ENCODE data around the gene DHRS7C.

DHRS7C gene

DNA sequence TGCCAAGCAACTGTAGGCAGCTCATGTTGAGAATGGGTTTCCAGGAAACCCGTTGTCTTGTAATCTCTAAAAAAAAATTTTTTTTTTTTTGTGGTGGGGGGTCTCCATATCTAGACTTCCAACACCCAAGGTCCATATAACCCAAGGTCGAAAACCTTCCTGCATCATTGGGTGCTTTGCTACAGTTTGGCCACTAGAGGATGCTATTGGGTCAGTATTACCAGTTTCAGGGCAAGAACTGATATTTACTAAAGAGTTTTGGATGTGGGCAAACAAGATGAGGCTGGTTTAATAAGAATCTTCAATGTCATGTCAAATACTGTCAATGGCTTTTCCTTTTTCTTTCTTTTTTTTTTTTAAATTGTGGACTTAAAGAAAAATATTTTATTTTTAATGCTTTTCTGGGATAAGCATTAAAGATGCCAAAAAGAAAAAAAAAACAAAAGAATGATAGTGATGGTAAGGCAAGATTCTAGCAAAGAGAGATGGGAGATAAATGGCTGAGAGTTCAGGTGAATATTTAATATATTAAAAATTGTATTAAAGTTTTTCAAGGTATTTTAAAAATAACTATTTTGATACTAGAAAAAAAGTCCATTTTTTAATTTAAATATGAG lies 62.2 kb downstream of the DHRS7C start:
- Histone ChIP-seq H3K36me3 (ENCODE audit: control insufficient read depth, insufficient read depth, low read length) (no peaks in the 10 kb centered on the region), H3K4me3 (ENCODE audit: low read length) (no peak overlapping the region), H3K27me3 (ENCODE audit: control insufficient read depth, insufficient read depth, low read length) (no peaks in the 10 kb centered on the region), H3K4me1 (ENCODE audit: control insufficient read depth, insufficient read depth, low read length) (no peaks in the 10 kb centered on the region), H3K9ac (ENCODE audit: low read length) (no peak overlapping the region), H3K9me3 (ENCODE audit: control insufficient read depth, low read length) (no peaks in the 10 kb centered on the region)

DNA sequence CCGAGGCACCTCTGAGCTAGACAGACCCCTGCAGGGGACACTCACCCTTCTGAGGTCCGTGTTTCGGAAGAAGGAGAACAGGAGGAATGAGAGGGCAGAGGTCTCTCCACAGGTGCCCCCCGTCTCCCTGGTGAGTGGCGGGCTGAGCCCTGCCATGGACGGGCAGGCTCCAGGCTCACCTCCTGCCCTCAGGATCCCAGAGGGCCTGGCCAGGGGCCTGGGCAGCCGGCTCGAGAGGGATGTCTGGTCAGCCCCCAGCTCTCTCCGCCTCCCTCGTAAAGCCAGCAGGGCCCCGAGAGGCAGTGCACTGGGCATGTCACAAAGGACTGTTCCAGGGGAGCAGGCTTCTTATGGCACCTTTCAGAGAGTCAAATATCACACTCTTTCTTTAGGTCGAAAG lies 62.8 kb downstream of the DHRS7C start:
- no peaks in the 10 kb centered on the region for H3K27me3 ChIP-seq (ENCODE audit: control insufficient read depth, insufficient read depth, low read length)
- H3K9me3 ChIP-seq (ENCODE audit: control insufficient read depth, low read length), result no peaks in the 10 kb centered on the region
- no peaks in the 10 kb centered on the region for H3K4me1 ChIP-seq (ENCODE audit: control insufficient read depth, insufficient read depth, low read length)
- H3K4me3 ChIP-seq (ENCODE audit: low read length), result no peak overlapping the region
- no peaks in the 10 kb centered on the region for H3K36me3 ChIP-seq (ENCODE audit: control insufficient read depth, insufficient read depth, low read length)
- no peak overlapping the region for H3K9ac ChIP-seq (ENCODE audit: low read length)

DNA sequence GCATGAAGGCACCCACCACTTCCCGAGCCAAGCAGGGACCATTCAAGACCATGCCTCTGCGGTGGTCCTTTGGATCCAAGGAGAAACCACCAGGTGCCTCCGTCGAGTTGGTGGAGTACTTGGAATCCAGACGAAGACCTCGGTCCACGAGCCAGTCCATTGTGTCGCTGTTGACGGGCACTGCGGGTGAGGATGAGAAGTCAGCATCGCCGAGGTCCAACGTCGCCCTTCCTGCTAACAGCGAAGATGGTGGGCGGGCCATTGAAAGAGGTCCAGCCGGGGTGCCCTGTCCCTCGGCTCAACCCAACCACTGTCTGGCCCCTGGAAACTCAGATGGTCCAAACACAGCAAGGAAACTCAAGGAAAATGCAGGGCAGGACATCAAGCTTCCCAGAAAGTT lies 63.4 kb downstream of the DHRS7C start:
- H3K9me3 ChIP-seq (ENCODE audit: control insufficient read depth, low read length), result no peaks in the 10 kb centered on the region
- H3K36me3 ChIP-seq (ENCODE audit: control insufficient read depth, insufficient read depth, low read length), result no peaks in the 10 kb centered on the region
- H3K9ac ChIP-seq (ENCODE audit: low read length), result no peak overlapping the region
- H3K27me3 ChIP-seq (ENCODE audit: control insufficient read depth, insufficient read depth, low read length), result no peaks in the 10 kb centered on the region
- no peaks in the 10 kb centered on the region for H3K4me1 ChIP-seq (ENCODE audit: control insufficient read depth, insufficient read depth, low read length)
- H3K4me3 ChIP-seq (ENCODE audit: low read length), result no peak overlapping the region

DNA sequence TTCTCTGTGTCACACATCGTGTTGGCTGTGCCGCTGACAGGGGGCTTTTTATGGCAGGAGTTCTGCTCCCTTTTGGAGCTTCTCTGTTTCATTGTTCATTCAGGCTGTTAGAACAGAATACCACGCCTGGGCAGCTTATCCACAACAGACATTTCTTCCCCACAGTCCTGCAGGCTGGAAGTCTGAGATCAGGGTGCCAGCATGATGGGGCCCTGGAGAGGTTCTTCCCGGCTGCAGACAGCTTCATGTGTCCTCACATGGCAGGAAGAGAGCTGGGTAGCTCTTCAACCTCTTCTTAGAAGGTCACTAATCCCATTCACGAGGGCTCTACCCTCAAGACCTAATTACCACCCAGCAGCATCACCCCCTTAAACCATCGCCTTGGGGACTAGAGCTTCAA lies 65.1 kb downstream of the DHRS7C start:
- Histone ChIP-seq H3K27me3 (ENCODE audit: control insufficient read depth, insufficient read depth, low read length) (no peaks in the 10 kb centered on the region), H3K4me3 (ENCODE audit: low read length) (no peak overlapping the region), H3K9ac (ENCODE audit: low read length) (no peak overlapping the region), H3K36me3 (ENCODE audit: control insufficient read depth, insufficient read depth, low read length) (no peaks in the 10 kb centered on the region), H3K4me1 (ENCODE audit: control insufficient read depth, insufficient read depth, low read length) (no peaks in the 10 kb centered on the region), H3K9me3 (ENCODE audit: control insufficient read depth, low read length) (no peaks in the 10 kb centered on the region)

DNA sequence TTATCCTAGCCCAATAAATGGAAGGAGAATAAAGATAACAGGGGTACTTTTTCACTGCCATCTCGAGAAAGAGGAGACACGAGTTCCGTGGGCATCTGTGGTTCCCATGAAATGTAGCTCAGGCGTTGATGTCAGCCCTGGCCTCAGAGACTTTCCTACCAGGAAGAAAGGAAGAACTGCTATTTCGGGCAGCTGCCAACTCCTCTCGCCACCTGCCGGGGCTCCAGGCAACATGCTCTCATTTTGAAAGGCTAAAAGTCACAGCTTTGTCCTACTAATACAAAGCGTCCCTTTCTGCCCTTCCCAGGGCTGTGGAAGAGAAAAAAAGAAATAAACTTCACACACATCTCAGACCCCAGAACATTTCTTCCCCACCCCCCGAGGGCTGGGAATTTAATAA lies 65.8 kb downstream of the DHRS7C start:
- Histone ChIP-seq H3K27me3 (ENCODE audit: control insufficient read depth, insufficient read depth, low read length) (no peaks in the 10 kb centered on the region), H3K9me3 (ENCODE audit: control insufficient read depth, low read length) (no peaks in the 10 kb centered on the region), H3K4me1 (ENCODE audit: control insufficient read depth, insufficient read depth, low read length) (no peaks in the 10 kb centered on the region), H3K4me3 (ENCODE audit: low read length) (no peak overlapping the region), H3K36me3 (ENCODE audit: control insufficient read depth, insufficient read depth, low read length) (no peaks in the 10 kb centered on the region), H3K9ac (ENCODE audit: low read length) (no peak overlapping the region)
